ENCODE measurements around the gene PDRG1.

DNA sequence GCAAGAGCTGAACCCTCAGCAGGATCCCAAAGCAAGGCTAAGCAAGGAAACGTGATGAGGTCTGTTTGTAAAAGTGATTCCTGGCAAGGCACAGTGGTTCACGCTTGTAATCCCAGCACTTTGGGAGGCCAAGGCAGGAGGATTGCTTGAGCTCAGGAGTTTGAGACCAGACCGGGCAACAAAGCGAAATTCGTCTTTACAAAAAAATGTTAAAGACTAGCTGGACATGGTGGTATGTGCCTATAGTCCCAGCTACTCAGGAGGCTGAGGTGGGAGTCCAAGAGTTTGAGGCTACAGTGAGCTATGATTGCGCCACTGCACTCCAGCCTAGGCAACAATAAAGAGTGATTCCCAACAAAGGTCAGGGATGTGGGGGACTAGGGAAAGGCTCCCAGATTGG is 12.0 kb upstream of the PDRG1 start:
- TF ChIP-seq, protein P1, sequence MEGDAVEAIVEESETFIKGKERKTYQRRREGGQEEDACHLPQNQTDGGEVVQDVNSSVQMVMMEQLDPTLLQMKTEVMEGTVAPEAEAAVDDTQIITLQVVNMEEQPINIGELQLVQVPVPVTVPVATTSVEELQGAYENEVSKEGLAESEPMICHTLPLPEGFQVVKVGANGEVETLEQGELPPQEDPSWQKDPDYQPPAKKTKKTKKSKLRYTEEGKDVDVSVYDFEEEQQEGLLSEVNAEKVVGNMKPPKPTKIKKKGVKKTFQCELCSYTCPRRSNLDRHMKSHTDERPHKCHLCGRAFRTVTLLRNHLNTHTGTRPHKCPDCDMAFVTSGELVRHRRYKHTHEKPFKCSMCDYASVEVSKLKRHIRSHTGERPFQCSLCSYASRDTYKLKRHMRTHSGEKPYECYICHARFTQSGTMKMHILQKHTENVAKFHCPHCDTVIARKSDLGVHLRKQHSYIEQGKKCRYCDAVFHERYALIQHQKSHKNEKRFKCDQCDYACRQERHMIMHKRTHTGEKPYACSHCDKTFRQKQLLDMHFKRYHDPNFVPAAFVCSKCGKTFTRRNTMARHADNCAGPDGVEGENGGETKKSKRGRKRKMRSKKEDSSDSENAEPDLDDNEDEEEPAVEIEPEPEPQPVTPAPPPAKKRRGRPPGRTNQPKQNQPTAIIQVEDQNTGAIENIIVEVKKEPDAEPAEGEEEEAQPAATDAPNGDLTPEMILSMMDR (IDR thresholded peaks at IDR 0.05; ENCODE audit: borderline replicate concordance, extremely low read depth, low read length, poor library complexity, severe bottlenecking), result no peak
- TF ChIP-seq EZH2 (IDR thresholded peaks at IDR 0.05; ENCODE audit: borderline replicate concordance, low read depth, low read length, severe bottlenecking), result no peak
